Upper lobe of left lung (tissue), 4 donors: ENCODE results near the gene LANCL1.

Experiments used
- POLR2A ChIP-seq, 4 donors: fragments of 450-650 bp; IDR thresholded peaks; one replicate each; pipeline ENCODE4 v1.5.1; 2016 to 2017; ENCODE audit warnings: antibody characterized with exemption in 4 of 4, mild to moderate bottlenecking in 2 of 4
- POLR2AphosphoS5 ChIP-seq, 2 donors: sonication (generic); formaldehyde crosslinking; IDR thresholded peaks; one replicate each; pipeline ENCODE4 v1.5.1; 2017; ENCODE audit warnings: antibody characterized with exemption in 2 of 2
- TF ChIP-seq, protein P1 (sequence below), 6 experiments: fragments of 450-650 bp in 4 of 6; fragments of 200-600 bp in 2 of 6; sonication (generic) in 2 of 6; IDR thresholded peaks; one replicate each; pipeline ENCODE4 v1.5.1; 2016 to 2019; ENCODE audit warnings: antibody characterized with exemption in 6 of 6

DNA sequence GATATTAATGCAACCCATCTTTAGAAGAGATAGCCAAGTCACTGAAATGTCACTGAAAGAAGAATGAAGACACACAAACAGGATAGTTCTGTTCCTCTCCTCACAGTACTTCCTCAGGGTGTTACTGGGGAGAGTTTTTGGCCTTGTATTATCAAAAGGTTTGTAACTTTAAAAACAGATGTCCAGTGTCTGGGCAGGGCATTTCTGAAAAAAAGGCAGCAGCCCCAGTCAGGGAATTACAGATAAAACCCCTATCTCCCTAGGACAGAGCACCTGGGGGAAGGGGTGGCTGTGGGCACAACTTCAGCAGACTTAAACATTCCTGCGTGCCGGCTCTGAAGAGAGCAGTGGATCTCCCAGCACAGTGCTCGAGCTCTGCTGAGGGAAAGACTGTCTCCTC is 30.8 kb downstream of the LANCL1 start:
- TF ChIP-seq, protein P1, sequence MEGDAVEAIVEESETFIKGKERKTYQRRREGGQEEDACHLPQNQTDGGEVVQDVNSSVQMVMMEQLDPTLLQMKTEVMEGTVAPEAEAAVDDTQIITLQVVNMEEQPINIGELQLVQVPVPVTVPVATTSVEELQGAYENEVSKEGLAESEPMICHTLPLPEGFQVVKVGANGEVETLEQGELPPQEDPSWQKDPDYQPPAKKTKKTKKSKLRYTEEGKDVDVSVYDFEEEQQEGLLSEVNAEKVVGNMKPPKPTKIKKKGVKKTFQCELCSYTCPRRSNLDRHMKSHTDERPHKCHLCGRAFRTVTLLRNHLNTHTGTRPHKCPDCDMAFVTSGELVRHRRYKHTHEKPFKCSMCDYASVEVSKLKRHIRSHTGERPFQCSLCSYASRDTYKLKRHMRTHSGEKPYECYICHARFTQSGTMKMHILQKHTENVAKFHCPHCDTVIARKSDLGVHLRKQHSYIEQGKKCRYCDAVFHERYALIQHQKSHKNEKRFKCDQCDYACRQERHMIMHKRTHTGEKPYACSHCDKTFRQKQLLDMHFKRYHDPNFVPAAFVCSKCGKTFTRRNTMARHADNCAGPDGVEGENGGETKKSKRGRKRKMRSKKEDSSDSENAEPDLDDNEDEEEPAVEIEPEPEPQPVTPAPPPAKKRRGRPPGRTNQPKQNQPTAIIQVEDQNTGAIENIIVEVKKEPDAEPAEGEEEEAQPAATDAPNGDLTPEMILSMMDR (IDR thresholded peaks at IDR 0.05), result no peak
- TF ChIP-seq POLR2A (IDR thresholded peaks at IDR 0.05) (no peak), POLR2AphosphoS5 (IDR thresholded peaks at IDR 0.05) (no peak)
